Activated naive CD8-positive, alpha-beta T cell treated with anti-CD3 and anti-CD28 coated beads, Interleukin-2, amount 10 ng/mL, durations not matched to agents 7 days and 5 days (primary cell): ENCODE measurements around the gene AIRE. TPM values are rescaled to one million over a fixed set of nuclear protein-coding genes. Genes with fewer than 3 reads are reported as not detected.

Experiments used
- ATAC-seq: fragments of 150-1000 bp; cut with Tn5 transposase; one replicate; pipeline ENCODE4 v1.10.0; 2021; ENCODE audit warnings: low read depth, moderate library complexity
- POLR2A ChIA-PET: fragments of 350-600 bp; sonication (Branson Sonifier 250); formaldehyde crosslinking; loops from one replicate; lab custom pipeline; 2021; ENCODE audit warnings: antibody characterized with exemption; lab: Charles Lee
- DNase-seq: peaks from one replicate; pipeline ENCODE4 v3.0.0; 2021
- H3K27ac Mint-ChIP-seq: one replicate; pipeline ENCODE4 v1.8.0; 2022; ENCODE audit warnings: mild to moderate bottlenecking, mixed read lengths
- H3K27me3 Mint-ChIP-seq: one replicate; pipeline ENCODE4 v1.8.0; 2022; ENCODE audit warnings: mild to moderate bottlenecking, moderate library complexity, mixed read lengths
- H3K36me3 Mint-ChIP-seq: one replicate; pipeline ENCODE4 v1.8.0; 2021; ENCODE audit warnings: mild to moderate bottlenecking, mixed read lengths
- H3K4me1 Mint-ChIP-seq: one replicate; pipeline ENCODE4 v1.8.0; 2021; ENCODE audit warnings: mixed read lengths
- H3K4me3 Mint-ChIP-seq: one replicate; pipeline ENCODE4 v1.8.0; 2022; ENCODE audit warnings: mild to moderate bottlenecking, moderate library complexity, mixed read lengths
- H3K9me3 Mint-ChIP-seq: one replicate; pipeline ENCODE4 v1.8.0; 2021; ENCODE audit warnings: mixed read lengths
- total RNA-seq, 2 experiments: library from RNA; stranded (reverse); gene quantifications; one replicate each; pipeline ENCODE4 v1.2.3, GENCODE V29; 2021

Gene AIRE
- total RNA-seq, 2 experiments from 2014 or later: not detected

- Mint-ChIP-seq H3K4me3 (no peak overlapping the region), H3K4me1 (no peaks in the 10 kb centered on the region), H3K27ac (no peak overlapping the region), H3K27me3 (no peaks in the 10 kb centered on the region), H3K9me3 (no peaks in the 10 kb centered on the region), H3K36me3 (peaks cover 5% of the 10 kb centered on the region)
- no peak for ATAC-seq
- POLR2A ChIA-PET: no interaction called here
- no peak for DNase-seq
Observed at GRCh38 chr21:44313451-44313850, 27.8 kb downstream of the AIRE start.

GRCh38 chr21:44314128-44314527 lies 28.5 kb downstream of the AIRE start:
- DNase-seq (no peak), ATAC-seq (no peak)
- H3K4me3 Mint-ChIP-seq: no peak overlapping the region
- no peak overlapping the region for H3K27ac Mint-ChIP-seq
- no peaks in the 10 kb centered on the region for H3K9me3 Mint-ChIP-seq
- H3K27me3 Mint-ChIP-seq: no peaks in the 10 kb centered on the region
- H3K4me1 Mint-ChIP-seq: no peaks in the 10 kb centered on the region
- H3K36me3 Mint-ChIP-seq: peaks cover 7% of the 10 kb centered on the region
- POLR2A ChIA-PET: no interaction called here

- DNase-seq (no peak), ATAC-seq (no peak)
- no peaks in the 10 kb centered on the region for H3K27me3 Mint-ChIP-seq
- POLR2A ChIA-PET: no interaction called here
- peaks cover 7% of the 10 kb centered on the region for H3K36me3 Mint-ChIP-seq
- H3K4me3 Mint-ChIP-seq: no peak overlapping the region
- H3K9me3 Mint-ChIP-seq: no peaks in the 10 kb centered on the region
- H3K27ac Mint-ChIP-seq: no peak overlapping the region
- no peaks in the 10 kb centered on the region for H3K4me1 Mint-ChIP-seq
Observed at GRCh38 chr21:44314561-44314960, 28.9 kb downstream of the AIRE start.

GRCh38 chr21:44315691-44316203 lies 30.1 kb downstream of the AIRE start:
- no peak for DNase-seq

GRCh38 chr21:44316277-44316900 lies 30.7 kb downstream of the AIRE start:
- Mint-ChIP-seq H3K9me3 (no peaks in the 10 kb centered on the region), H3K4me1 (no peaks in the 10 kb centered on the region), H3K27me3 (no peaks in the 10 kb centered on the region), H3K36me3 (peaks cover 1% of the 10 kb centered on the region), H3K27ac (no peak overlapping the region), H3K4me3 (no peak overlapping the region)
- DNase-seq (no peak), ATAC-seq (no peak)
- POLR2A ChIA-PET: no interaction called here

More at GRCh38 chr21:44315691-44316203, 30.1 kb downstream of the AIRE start:
- POLR2A ChIA-PET: no interaction called here
- Mint-ChIP-seq H3K4me3 (no peak overlapping the region), H3K36me3 (peaks cover 7% of the 10 kb centered on the region), H3K9me3 (no peaks in the 10 kb centered on the region), H3K27ac (no peak overlapping the region), H3K4me1 (no peaks in the 10 kb centered on the region), H3K27me3 (no peaks in the 10 kb centered on the region)
- ATAC-seq: no peak

GRCh38 chr21:44317241-44317782 lies 31.6 kb downstream of the AIRE start:
- no peak overlapping the region for H3K27ac Mint-ChIP-seq
- ATAC-seq (no peak), DNase-seq (no peak)
- no peaks in the 10 kb centered on the region for H3K9me3 Mint-ChIP-seq
- H3K4me3 Mint-ChIP-seq: no peak overlapping the region
- peaks cover 3% of the 10 kb centered on the region for H3K36me3 Mint-ChIP-seq
- no peaks in the 10 kb centered on the region for H3K27me3 Mint-ChIP-seq
- POLR2A ChIA-PET: no interaction called here
- no peaks in the 10 kb centered on the region for H3K4me1 Mint-ChIP-seq

- Mint-ChIP-seq H3K36me3 (peaks cover 3% of the 10 kb centered on the region), H3K4me1 (no peaks in the 10 kb centered on the region), H3K27me3 (no peaks in the 10 kb centered on the region), H3K27ac (no peak overlapping the region), H3K9me3 (no peaks in the 10 kb centered on the region), H3K4me3 (no peak overlapping the region)
- ATAC-seq (no peak), DNase-seq (no peak)
- POLR2A ChIA-PET: no interaction called here
Observed at GRCh38 chr21:44317871-44318270, 32.2 kb downstream of the AIRE start.

- no peaks in the 10 kb centered on the region for H3K4me1 Mint-ChIP-seq
- H3K4me3 Mint-ChIP-seq: no peak overlapping the region
- H3K36me3 Mint-ChIP-seq: peaks cover 3% of the 10 kb centered on the region
- no peaks in the 10 kb centered on the region for H3K9me3 Mint-ChIP-seq
- POLR2A ChIA-PET: no interaction called here
- no peaks in the 10 kb centered on the region for H3K27me3 Mint-ChIP-seq
- DNase-seq (no peak), ATAC-seq (no peak)
- H3K27ac Mint-ChIP-seq: no peak overlapping the region
Observed at GRCh38 chr21:44318489-44319285, 33.0 kb downstream of the AIRE start.

GRCh38 chr21:44319407-44320065 lies 33.9 kb downstream of the AIRE start:
- Mint-ChIP-seq H3K36me3 (peaks cover 3% of the 10 kb centered on the region), H3K4me1 (no peaks in the 10 kb centered on the region), H3K27me3 (no peaks in the 10 kb centered on the region), H3K9me3 (no peaks in the 10 kb centered on the region), H3K4me3 (no peak overlapping the region), H3K27ac (no peak overlapping the region)
- DNase-seq (no peak), ATAC-seq (no peak)
- POLR2A ChIA-PET: no interaction called here

- Mint-ChIP-seq H3K27me3 (no peaks in the 10 kb centered on the region), H3K4me1 (no peaks in the 10 kb centered on the region), H3K4me3 (no peak overlapping the region), H3K9me3 (no peaks in the 10 kb centered on the region), H3K36me3 (peaks cover 3% of the 10 kb centered on the region), H3K27ac (no peak overlapping the region)
- DNase-seq (no peak), ATAC-seq (no peak)
- POLR2A ChIA-PET: no interaction called here
Observed at GRCh38 chr21:44320847-44321246, 35.2 kb downstream of the AIRE start.

GRCh38 chr21:44321846-44322450 lies 36.3 kb downstream of the AIRE start:
- Mint-ChIP-seq H3K27me3 (no peaks in the 10 kb centered on the region), H3K27ac (no peak overlapping the region), H3K4me1 (no peaks in the 10 kb centered on the region), H3K36me3 (peaks cover 3% of the 10 kb centered on the region), H3K9me3 (no peaks in the 10 kb centered on the region), H3K4me3 (no peak overlapping the region)
- no peak for DNase-seq
- ATAC-seq: no peak
- POLR2A ChIA-PET: no interaction called here

GRCh38 chr21:44322621-44323325 lies 37.1 kb downstream of the AIRE start:
- Mint-ChIP-seq H3K27ac (no peak overlapping the region), H3K4me1 (no peaks in the 10 kb centered on the region), H3K27me3 (no peaks in the 10 kb centered on the region), H3K9me3 (no peaks in the 10 kb centered on the region), H3K36me3 (peaks cover 3% of the 10 kb centered on the region), H3K4me3 (no peak overlapping the region)
- ATAC-seq: no peak
- POLR2A ChIA-PET: interaction anchor here (0.7 kb wide), 1 partner anchor 31 kb away, joined by 3 read pairs; the partner anchor contains the start of gene TRPM2
- DNase-seq: no peak
